ENCODE data around the gene SSUH2. TPM values are rescaled to one million over a fixed set of nuclear protein-coding genes. Genes with fewer than 3 reads are reported as not detected.

Gene SSUH2
- total RNA-seq, 1 donor from 2014 or later, result 1.1 TPM

DNA sequence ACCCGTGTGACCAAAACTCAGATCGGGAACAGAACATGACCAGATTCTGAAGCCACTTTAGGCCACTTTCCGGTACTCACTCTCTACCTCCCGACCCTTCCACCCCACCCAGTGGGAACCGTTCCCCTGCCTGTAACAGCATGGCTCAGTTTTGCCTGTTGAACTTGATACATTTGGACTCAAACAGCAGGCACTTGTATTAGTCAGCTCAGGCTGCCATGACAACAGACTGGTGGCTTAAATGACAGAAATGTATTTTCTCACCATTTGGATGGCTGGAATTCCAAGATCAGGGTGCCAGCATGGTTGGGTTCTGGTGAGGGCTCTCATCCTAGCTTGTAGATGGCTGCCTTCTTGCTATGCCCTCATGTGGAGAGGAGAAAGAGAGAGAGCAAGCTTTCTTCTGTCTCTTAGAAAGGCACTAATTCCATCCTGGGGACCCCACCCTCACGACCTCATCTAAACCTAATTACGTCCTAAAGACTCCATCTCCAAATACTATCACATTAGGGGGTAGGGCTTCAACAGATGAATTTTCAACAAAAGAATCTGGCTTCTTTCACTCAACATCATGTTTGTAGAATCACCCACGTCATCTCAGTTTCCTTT, 9.3 kb upstream of the SSUH2 start:
- no peak overlapping the region for H3K27ac ChIP-seq (replicated peaks)
- TF ChIP-seq, protein P1, sequence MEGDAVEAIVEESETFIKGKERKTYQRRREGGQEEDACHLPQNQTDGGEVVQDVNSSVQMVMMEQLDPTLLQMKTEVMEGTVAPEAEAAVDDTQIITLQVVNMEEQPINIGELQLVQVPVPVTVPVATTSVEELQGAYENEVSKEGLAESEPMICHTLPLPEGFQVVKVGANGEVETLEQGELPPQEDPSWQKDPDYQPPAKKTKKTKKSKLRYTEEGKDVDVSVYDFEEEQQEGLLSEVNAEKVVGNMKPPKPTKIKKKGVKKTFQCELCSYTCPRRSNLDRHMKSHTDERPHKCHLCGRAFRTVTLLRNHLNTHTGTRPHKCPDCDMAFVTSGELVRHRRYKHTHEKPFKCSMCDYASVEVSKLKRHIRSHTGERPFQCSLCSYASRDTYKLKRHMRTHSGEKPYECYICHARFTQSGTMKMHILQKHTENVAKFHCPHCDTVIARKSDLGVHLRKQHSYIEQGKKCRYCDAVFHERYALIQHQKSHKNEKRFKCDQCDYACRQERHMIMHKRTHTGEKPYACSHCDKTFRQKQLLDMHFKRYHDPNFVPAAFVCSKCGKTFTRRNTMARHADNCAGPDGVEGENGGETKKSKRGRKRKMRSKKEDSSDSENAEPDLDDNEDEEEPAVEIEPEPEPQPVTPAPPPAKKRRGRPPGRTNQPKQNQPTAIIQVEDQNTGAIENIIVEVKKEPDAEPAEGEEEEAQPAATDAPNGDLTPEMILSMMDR (IDR thresholded peaks at IDR 0.05; ENCODE audit: borderline replicate concordance), result no peak
- intact Hi-C loops (cut with micrococcal nuclease), result no loop called here
- no peak overlapping the region for H3K4me3 ChIP-seq
- DNase-seq, result no peak
- H3K9me3 ChIP-seq (replicated peaks), result peaks cover 8% of the 10 kb centered on the region
- no peaks in the 10 kb centered on the region for H3K27me3 ChIP-seq (ENCODE audit: low read depth)
- H3K36me3 ChIP-seq, result no peaks in the 10 kb centered on the region
- peaks cover 16% of the 10 kb centered on the region for H3K4me1 ChIP-seq

GRCh38 chr3:8652324-8652987, 7.9 kb upstream of the SSUH2 start:
- Histone ChIP-seq H3K4me1 (peaks cover 2% of the 10 kb centered on the region), H3K36me3 (no peaks in the 10 kb centered on the region), H3K27me3 (ENCODE audit: low read depth) (no peaks in the 10 kb centered on the region), H3K9me3 (replicated peaks) (peaks cover 8% of the 10 kb centered on the region), H3K4me3 (no peak overlapping the region), H3K27ac (replicated peaks) (no peak overlapping the region)
- no peak for DNase-seq
- TF ChIP-seq, protein P1 (IDR thresholded peaks at IDR 0.05; ENCODE audit: borderline replicate concordance), result no peak
- intact Hi-C loops (cut with micrococcal nuclease), result no loop called here

GRCh38 chr3:8651418-8652323, 7.1 kb upstream of the SSUH2 start:
- H3K36me3 ChIP-seq, result no peaks in the 10 kb centered on the region
- no peak overlapping the region for H3K4me3 ChIP-seq
- H3K4me1 ChIP-seq, result no peaks in the 10 kb centered on the region
- DNase-seq, result no peak
- H3K27me3 ChIP-seq (ENCODE audit: low read depth), result no peaks in the 10 kb centered on the region
- TF ChIP-seq, protein P1 (IDR thresholded peaks at IDR 0.05; ENCODE audit: borderline replicate concordance), result no peak
- intact Hi-C loops (cut with micrococcal nuclease), result no loop called here
- peaks cover 8% of the 10 kb centered on the region for H3K9me3 ChIP-seq (replicated peaks)
- no peak overlapping the region for H3K27ac ChIP-seq (replicated peaks)

- TF ChIP-seq, protein P1 (IDR thresholded peaks at IDR 0.05; ENCODE audit: borderline replicate concordance), result no peak
- intact Hi-C loops (cut with micrococcal nuclease), result no loop called here
- H3K9me3 ChIP-seq (replicated peaks), result peaks cover 8% of the 10 kb centered on the region
- H3K27me3 ChIP-seq (ENCODE audit: low read depth), result no peaks in the 10 kb centered on the region
- H3K36me3 ChIP-seq, result no peaks in the 10 kb centered on the region
- H3K4me3 ChIP-seq, result no peak overlapping the region
- DNase-seq, result no peak
- H3K4me1 ChIP-seq, result no peaks in the 10 kb centered on the region
- H3K27ac ChIP-seq (replicated peaks), result no peak overlapping the region
These were observed 6.2 kb upstream of the SSUH2 start for GRCh38 chr3:8650583-8651416.

- peaks cover 8% of the 10 kb centered on the region for H3K9me3 ChIP-seq (replicated peaks)
- intact Hi-C loops (cut with micrococcal nuclease), result no loop called here
- TF ChIP-seq, protein P1 (IDR thresholded peaks at IDR 0.05; ENCODE audit: borderline replicate concordance), result no peak
- no peak for DNase-seq
- no peaks in the 10 kb centered on the region for H3K4me1 ChIP-seq
- no peak overlapping the region for H3K27ac ChIP-seq (replicated peaks)
- H3K27me3 ChIP-seq (ENCODE audit: low read depth), result no peaks in the 10 kb centered on the region
- no peak overlapping the region for H3K4me3 ChIP-seq
- H3K36me3 ChIP-seq, result no peaks in the 10 kb centered on the region
These were observed 5.2 kb upstream of the SSUH2 start for GRCh38 chr3:8649757-8650156.

All from left ventricle myocardium inferior (tissue), 1 donor.